Muscle layer of colon (tissue), 2 donors: ENCODE data around the gene LLGL2.

Experiments
- H3K27ac ChIP-seq: one replicate; pipeline ENCODE4 v1.7.0; 2013; ENCODE audit warnings: low read depth, mild to moderate bottlenecking, low read length, moderate library complexity
- H3K27me3 ChIP-seq, 2 donors: one replicate each; pipeline ENCODE4 v1.7.0; 2013; ENCODE audit warnings: low read length in 2 of 2, mild to moderate bottlenecking in 2 of 2; ENCODE audit not compliant: insufficient read depth in 2 of 2, control insufficient read depth in 1 of 2
- H3K36me3 ChIP-seq: one replicate; pipeline ENCODE4 v1.7.0; 2013; ENCODE audit warnings: mild to moderate bottlenecking, low read length; ENCODE audit not compliant: insufficient read depth
- H3K4me1 ChIP-seq: one replicate; pipeline ENCODE4 v1.7.0; 2013; ENCODE audit warnings: mild to moderate bottlenecking, low read length; ENCODE audit not compliant: insufficient read depth
- H3K4me3 ChIP-seq, 2 donors: one replicate each; pipeline ENCODE4 v1.7.0; 2013; ENCODE audit warnings: low read length in 2 of 2, low read depth in 1 of 2, mild to moderate bottlenecking in 1 of 2, moderate library complexity in 1 of 2
- H3K9ac ChIP-seq: one replicate; pipeline ENCODE4 v1.7.0; 2013; ENCODE audit warnings: low read length
- H3K9me3 ChIP-seq: one replicate; pipeline ENCODE4 v1.7.0; 2013; ENCODE audit warnings: mild to moderate bottlenecking, low read length
- donor health status: abdominal sarcoma.
- donor health status: Adenocarcinoma of cecum.

Gene LLGL2

GRCh38 chr17:75594499-75595283 lies 69.2 kb downstream of the LLGL2 start:
- H3K9ac ChIP-seq: no peak overlapping the region
- H3K27ac ChIP-seq: no peak overlapping the region
- H3K36me3 ChIP-seq: no peaks in the 10 kb centered on the region
- no peaks in the 10 kb centered on the region for H3K9me3 ChIP-seq
- H3K4me1 ChIP-seq: no peaks in the 10 kb centered on the region
- no peaks in the 10 kb centered on the region for H3K27me3 ChIP-seq
- no peak overlapping the region for H3K4me3 ChIP-seq

- Histone ChIP-seq H3K9me3 (no peaks in the 10 kb centered on the region), H3K27ac (no peak overlapping the region), H3K9ac (no peak overlapping the region), H3K4me3 (no peak overlapping the region), H3K36me3 (no peaks in the 10 kb centered on the region), H3K27me3 (no peaks in the 10 kb centered on the region), H3K4me1 (no peaks in the 10 kb centered on the region)
Measured at GRCh38 chr17:75595284-75595919, 69.9 kb downstream of the LLGL2 start.

GRCh38 chr17:75595920-75596313 lies 70.4 kb downstream of the LLGL2 start:
- H3K27ac ChIP-seq: no peak overlapping the region
- H3K27me3 ChIP-seq: no peaks in the 10 kb centered on the region

GRCh38 chr17:75596320-75597087 lies 71.0 kb downstream of the LLGL2 start:
- H3K4me1 ChIP-seq: no peaks in the 10 kb centered on the region
- no peak overlapping the region for H3K4me3 ChIP-seq
- H3K27me3 ChIP-seq: no peaks in the 10 kb centered on the region
- H3K9me3 ChIP-seq: no peaks in the 10 kb centered on the region
- no peaks in the 10 kb centered on the region for H3K36me3 ChIP-seq
- no peak overlapping the region for H3K9ac ChIP-seq
- H3K27ac ChIP-seq: no peak overlapping the region

More at GRCh38 chr17:75595920-75596313, 70.4 kb downstream of the LLGL2 start:
- Histone ChIP-seq H3K36me3 (no peaks in the 10 kb centered on the region), H3K4me1 (no peaks in the 10 kb centered on the region), H3K9me3 (no peaks in the 10 kb centered on the region), H3K9ac (no peak overlapping the region), H3K4me3 (no peak overlapping the region)

- H3K36me3 ChIP-seq: no peaks in the 10 kb centered on the region
- H3K27ac ChIP-seq: no peak overlapping the region
- no peaks in the 10 kb centered on the region for H3K27me3 ChIP-seq
- no peaks in the 10 kb centered on the region for H3K4me1 ChIP-seq
- H3K4me3 ChIP-seq: no peak overlapping the region
- no peak overlapping the region for H3K9ac ChIP-seq
- no peaks in the 10 kb centered on the region for H3K9me3 ChIP-seq
Measured at GRCh38 chr17:75601057-75601987, 75.8 kb downstream of the LLGL2 start.

- no peaks in the 10 kb centered on the region for H3K36me3 ChIP-seq
- no peak overlapping the region for H3K4me3 ChIP-seq
- no peak overlapping the region for H3K9ac ChIP-seq
- no peaks in the 10 kb centered on the region for H3K27me3 ChIP-seq
- no peak overlapping the region for H3K27ac ChIP-seq
- H3K9me3 ChIP-seq: no peaks in the 10 kb centered on the region
- H3K4me1 ChIP-seq: no peaks in the 10 kb centered on the region
Measured at GRCh38 chr17:75602644-75603043, 77.1 kb downstream of the LLGL2 start.

GRCh38 chr17:75603123-75603522 lies 77.6 kb downstream of the LLGL2 start:
- H3K4me1 ChIP-seq: no peaks in the 10 kb centered on the region
- no peaks in the 10 kb centered on the region for H3K9me3 ChIP-seq
- no peak overlapping the region for H3K27ac ChIP-seq
- no peak overlapping the region for H3K4me3 ChIP-seq
- H3K27me3 ChIP-seq: no peaks in the 10 kb centered on the region
- H3K36me3 ChIP-seq: no peaks in the 10 kb centered on the region
- H3K9ac ChIP-seq: no peak overlapping the region

- Histone ChIP-seq H3K36me3 (no peaks in the 10 kb centered on the region), H3K27ac (no peak overlapping the region), H3K9ac (no peak overlapping the region), H3K27me3 (no peaks in the 10 kb centered on the region), H3K9me3 (no peaks in the 10 kb centered on the region), H3K4me3 (no peak overlapping the region), H3K4me1 (no peaks in the 10 kb centered on the region)
Measured at GRCh38 chr17:75604034-75604695, 78.7 kb downstream of the LLGL2 start.

GRCh38 chr17:75605790-75606189 lies 80.3 kb downstream of the LLGL2 start:
- Histone ChIP-seq H3K9me3 (no peaks in the 10 kb centered on the region), H3K27me3 (no peaks in the 10 kb centered on the region), H3K4me3 (no peak overlapping the region), H3K27ac (no peak overlapping the region), H3K4me1 (no peaks in the 10 kb centered on the region), H3K9ac (no peak overlapping the region), H3K36me3 (no peaks in the 10 kb centered on the region)

GRCh38 chr17:75607086-75607485 lies 81.6 kb downstream of the LLGL2 start:
- no peaks in the 10 kb centered on the region for H3K27me3 ChIP-seq
- no peak overlapping the region for H3K9ac ChIP-seq
- H3K27ac ChIP-seq: no peak overlapping the region
- no peaks in the 10 kb centered on the region for H3K9me3 ChIP-seq
- H3K36me3 ChIP-seq: peaks cover 6% of the 10 kb centered on the region
- no peak overlapping the region for H3K4me3 ChIP-seq
- no peaks in the 10 kb centered on the region for H3K4me1 ChIP-seq
